ENCODE results near the gene TSHB. TPM values are rescaled to one million over a fixed set of nuclear protein-coding genes. Genes with fewer than 3 reads are reported as not detected.

Gene TSHB
- total and polyA plus RNA-seq, 4 donors, result not detected

DNA sequence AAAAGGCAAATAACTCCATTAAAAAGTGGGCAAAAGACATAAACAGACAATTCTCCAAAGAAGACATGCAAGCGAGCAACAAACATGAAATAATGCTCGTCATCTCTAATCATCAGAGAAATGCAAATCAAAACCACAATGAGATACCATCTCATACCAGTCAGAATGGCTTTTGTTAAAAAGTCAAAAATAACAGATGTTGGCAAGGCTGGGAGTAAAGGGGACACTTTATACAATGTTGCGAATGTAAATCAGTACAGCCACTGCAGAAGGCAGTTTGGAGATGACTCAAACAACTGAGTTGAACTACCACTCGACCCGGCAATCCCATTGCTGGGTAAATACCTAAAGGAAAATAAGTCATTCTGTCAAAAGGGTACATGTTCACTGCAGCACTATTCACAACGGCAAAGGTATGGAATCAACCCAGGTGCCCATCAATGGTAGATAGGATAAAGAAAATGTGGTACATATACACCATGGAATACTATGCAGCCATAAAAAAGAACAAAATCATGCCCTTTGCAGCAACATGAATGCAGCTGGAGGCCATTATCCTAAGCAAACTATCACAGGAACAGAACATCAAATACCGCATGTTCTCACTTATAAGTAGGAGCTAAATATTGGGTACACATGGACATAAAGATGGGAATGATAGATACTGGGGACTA lies 33.7 kb downstream of the TSHB start:
- H3K27me3 ChIP-seq (ENCODE audit: control insufficient read depth in 3 of 3, insufficient read depth in 3 of 3, low read length in 2 of 3), result no peaks in the 10 kb centered on the region
- 57 to 73% methylated on average over 7 of the region's 7 CpGs for WGBS, 2 donors
- DNase-seq (no peak), ATAC-seq (ENCODE audit: insufficient read depth, low FRiP score) (no peak)
- H3K27ac ChIP-seq (ENCODE audit: low read depth in 1 of 2, low read length in 1 of 2), result no peak overlapping the region
- no peak for TF ChIP-seq CTCF (IDR thresholded peaks at IDR 0.05; ENCODE audit: control extremely low read depth, extremely low read depth)
- no peak overlapping the region for H3K4me3 ChIP-seq
- no peak overlapping the region for H3K9ac ChIP-seq (ENCODE audit: insufficient read depth in 1 of 2, low read length in 2 of 2)
- H3K9me3 ChIP-seq (ENCODE audit: control insufficient read depth in 4 of 4, insufficient read depth in 3 of 4, low read length in 3 of 4), result no peaks in the 10 kb centered on the region
- H3K4me1 ChIP-seq (ENCODE audit: control insufficient read depth in 5 of 5, insufficient read depth in 5 of 5, low read length in 5 of 5), result peaks cover 0 to 7% (median 0%) of the 10 kb centered on the region in 5 donors
- peaks cover 0 to 2% (median 0%) of the 10 kb centered on the region in 4 donors for H3K36me3 ChIP-seq (ENCODE audit: control insufficient read depth in 4 of 4, insufficient read depth in 4 of 4, low read length in 4 of 4)

DNA sequence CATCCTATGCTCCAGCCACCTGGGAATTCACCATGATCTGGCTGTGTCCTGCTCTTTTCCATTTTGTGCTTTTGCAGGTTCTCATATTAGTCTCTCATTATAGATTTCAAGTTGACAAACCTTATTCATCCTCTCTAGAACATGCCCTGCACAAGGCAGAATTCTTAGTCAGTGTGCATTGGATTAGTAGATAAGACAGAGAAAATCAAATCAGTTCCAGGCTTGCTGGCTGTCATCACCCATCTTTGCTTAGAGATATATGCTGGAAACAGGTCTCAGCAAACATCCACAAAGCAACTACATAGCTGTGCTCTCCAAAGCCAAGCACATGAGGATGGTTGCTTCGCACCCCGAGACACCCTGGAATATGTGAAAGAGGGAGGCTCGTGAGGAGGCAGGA lies 34.8 kb downstream of the TSHB start:
- Histone ChIP-seq H3K9me3 (ENCODE audit: control insufficient read depth in 4 of 4, insufficient read depth in 3 of 4, low read length in 3 of 4) (no peaks in the 10 kb centered on the region), H3K9ac (ENCODE audit: insufficient read depth in 1 of 2, low read length in 2 of 2) (no peak overlapping the region), H3K36me3 (ENCODE audit: control insufficient read depth in 4 of 4, insufficient read depth in 4 of 4, low read length in 4 of 4) (peaks cover 0 to 2% (median 0%) of the 10 kb centered on the region in 4 donors), H3K4me3 (no peak overlapping the region), H3K27ac (ENCODE audit: low read depth in 1 of 2, low read length in 1 of 2) (no peak overlapping the region), H3K4me1 (ENCODE audit: control insufficient read depth in 5 of 5, insufficient read depth in 5 of 5, low read length in 5 of 5) (peaks cover 0 to 10% (median 0%) of the 10 kb centered on the region in 5 donors), H3K27me3 (ENCODE audit: control insufficient read depth in 3 of 3, insufficient read depth in 3 of 3, low read length in 2 of 3) (no peaks in the 10 kb centered on the region)
- 97 to 100% methylated on average over 3 of the region's 3 CpGs for WGBS, 2 donors
- DNase-seq (no peak), ATAC-seq (ENCODE audit: insufficient read depth, low FRiP score) (no peak)
- no peak for TF ChIP-seq CTCF (IDR thresholded peaks at IDR 0.05; ENCODE audit: control extremely low read depth, extremely low read depth)

- 93 to 96% methylated on average over 6 of the region's 6 CpGs for WGBS, 2 donors
- H3K27me3 ChIP-seq (ENCODE audit: control insufficient read depth in 3 of 3, insufficient read depth in 3 of 3, low read length in 2 of 3), result no peaks in the 10 kb centered on the region
- no peak for TF ChIP-seq CTCF (IDR thresholded peaks at IDR 0.05; ENCODE audit: control extremely low read depth, extremely low read depth)
- H3K36me3 ChIP-seq (ENCODE audit: control insufficient read depth in 4 of 4, insufficient read depth in 4 of 4, low read length in 4 of 4), result peaks cover 0 to 2% (median 0%) of the 10 kb centered on the region in 4 donors
- DNase-seq (no peak), ATAC-seq (ENCODE audit: insufficient read depth, low FRiP score) (no peak)
- no peak overlapping the region for H3K9ac ChIP-seq (ENCODE audit: insufficient read depth in 1 of 2, low read length in 2 of 2)
- no peak overlapping the region for H3K27ac ChIP-seq (ENCODE audit: low read depth in 1 of 2, low read length in 1 of 2)
- peaks cover 0 to 10% (median 0%) of the 10 kb centered on the region in 5 donors for H3K4me1 ChIP-seq (ENCODE audit: control insufficient read depth in 5 of 5, insufficient read depth in 5 of 5, low read length in 5 of 5)
- H3K4me3 ChIP-seq, result no peak overlapping the region
- H3K9me3 ChIP-seq (ENCODE audit: control insufficient read depth in 4 of 4, insufficient read depth in 3 of 4, low read length in 3 of 4), result no peaks in the 10 kb centered on the region
Observed at GRCh38 chr1:115065021-115065420, 35.4 kb downstream of the TSHB start.

Data from lung (tissue), 12 donors.